Stimulated activated CD4-positive, alpha-beta T cell treated with anti-CD3 and anti-CD28 coated beads, Interleukin-4, amount 100 ng/mL, for 4 hours (primary cell): Measurements from ENCODE around the gene TIMD4.
"Not testable (repeated sequence)": the region's sequence is repeated elsewhere in the genome, so short reads cannot be mapped to it uniquely, and the experiment has no call there.

Experiments
- DNase-seq, 2 experiments: peaks; one replicate each; pipeline ENCODE4 v3.0.0-alpha.2; 2020

TIMD4 gene

DNA sequence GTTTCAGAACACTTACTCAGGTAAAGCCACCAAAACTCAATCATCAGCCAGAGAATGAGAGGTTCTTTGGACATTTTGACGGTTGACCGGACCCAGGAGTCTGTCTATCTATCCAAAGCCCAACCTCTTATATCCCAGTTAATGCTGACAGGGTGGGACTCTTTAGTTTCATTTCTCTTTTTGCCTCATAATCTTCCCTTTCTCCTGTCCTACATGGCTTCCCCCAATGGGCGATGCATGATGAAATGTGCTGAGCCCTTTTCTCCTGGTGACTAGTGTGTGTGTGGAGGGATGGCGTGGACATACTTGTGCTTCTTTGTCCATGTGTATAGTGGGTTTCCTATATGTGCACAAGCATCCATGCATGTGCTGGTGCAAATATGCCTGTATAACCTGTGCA, at the start of gene TIMD4:
TSS of gene TIMD4 (minus strand) at position 102 of the 400 bp plus-strand sequence. CDS start at position 74, 28 bp downstream.
- no peak for DNase-seq

DNA sequence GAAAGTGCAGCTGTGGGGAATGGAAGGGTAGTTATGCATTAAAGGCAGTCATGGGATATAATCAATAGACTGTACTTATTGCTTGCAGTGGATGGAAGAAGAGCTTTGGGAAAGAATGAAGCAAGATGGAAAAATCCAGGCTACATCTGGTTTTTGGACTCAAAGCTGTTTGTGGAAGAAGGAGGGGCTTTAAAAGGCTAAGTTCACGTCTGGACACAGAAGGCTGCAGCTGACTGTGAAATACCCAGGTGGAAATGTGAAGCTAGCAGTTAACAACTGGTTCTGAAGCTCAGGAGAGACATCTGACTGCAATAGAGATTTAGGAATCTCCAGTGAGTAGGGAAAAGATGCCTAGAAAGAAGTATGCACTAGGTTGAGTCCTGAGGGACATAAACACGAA, 43.2 kb upstream of the TIMD4 start:
- no peak for DNase-seq

DNA sequence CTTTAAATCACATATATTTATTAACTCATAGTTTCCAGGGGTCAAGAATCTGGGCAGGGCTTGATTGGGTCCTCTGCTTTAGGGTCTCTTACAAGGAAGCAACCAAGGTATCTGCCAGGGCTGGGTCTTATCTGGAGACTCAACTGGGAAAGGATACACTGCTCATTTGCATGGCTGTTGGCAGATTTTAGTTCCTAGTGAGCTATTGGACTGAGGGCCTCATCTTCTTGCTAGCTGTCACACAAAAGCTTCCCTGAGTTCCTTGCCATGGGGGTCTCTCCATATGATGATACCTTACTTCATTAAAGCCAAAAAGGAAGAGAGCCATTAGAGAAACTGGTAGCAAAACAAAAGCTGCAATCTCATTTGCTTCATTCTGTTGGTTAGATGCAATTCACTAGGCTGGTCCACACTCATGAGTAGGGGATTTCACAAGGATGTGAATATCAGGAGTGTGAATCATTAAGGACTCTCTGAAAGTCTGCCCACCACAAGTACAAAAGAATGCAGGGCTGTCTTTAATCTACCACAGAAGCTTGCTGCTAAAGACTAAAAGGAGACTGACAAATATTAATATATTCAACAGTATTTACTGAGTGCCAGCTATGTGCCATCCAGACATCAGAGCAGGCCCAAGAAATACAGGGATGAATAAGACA, 42.0 kb upstream of the TIMD4 start:
- DNase-seq = no peak

DNA sequence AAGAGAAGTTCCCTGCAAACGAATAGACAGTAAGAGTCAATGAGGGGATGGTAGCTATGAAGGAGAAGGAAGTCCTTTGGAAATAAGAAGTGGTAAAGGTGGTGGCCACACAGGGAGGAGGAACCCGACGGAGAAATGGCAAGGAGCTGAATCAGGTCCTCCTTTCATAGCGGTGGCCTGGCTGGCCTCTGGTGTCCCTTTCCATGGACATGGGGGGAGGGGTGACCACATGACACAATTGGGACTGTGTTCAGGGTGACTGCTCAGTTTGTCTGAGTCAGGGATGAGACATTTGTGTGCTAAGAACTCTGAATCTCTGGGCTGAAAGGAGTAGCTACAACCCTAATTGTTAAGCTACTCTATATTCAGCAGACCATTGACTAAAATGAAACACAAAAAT, 28.7 kb upstream of the TIMD4 start:
- no peak for DNase-seq

DNA sequence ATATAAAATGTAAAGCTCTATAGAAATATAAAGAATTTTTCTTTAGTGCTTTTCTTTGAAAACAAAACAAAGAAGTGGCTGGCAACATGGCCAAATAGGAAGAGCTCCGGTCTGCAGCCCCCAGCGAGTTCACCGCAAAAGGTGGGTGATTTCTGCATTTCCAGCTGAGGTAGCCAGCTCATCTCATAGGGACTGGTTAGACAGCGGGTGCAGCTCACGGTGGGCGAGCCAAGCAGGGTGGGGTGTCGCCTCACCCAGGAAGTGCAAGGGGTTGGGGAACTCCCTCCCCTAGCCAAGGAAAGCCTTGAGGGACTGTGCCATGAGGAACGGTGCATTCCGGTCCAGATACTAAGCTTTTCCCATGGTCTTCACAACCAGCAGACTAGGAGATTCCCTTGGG, 21.0 kb upstream of the TIMD4 start:
- DNase-seq = no peak

DNA sequence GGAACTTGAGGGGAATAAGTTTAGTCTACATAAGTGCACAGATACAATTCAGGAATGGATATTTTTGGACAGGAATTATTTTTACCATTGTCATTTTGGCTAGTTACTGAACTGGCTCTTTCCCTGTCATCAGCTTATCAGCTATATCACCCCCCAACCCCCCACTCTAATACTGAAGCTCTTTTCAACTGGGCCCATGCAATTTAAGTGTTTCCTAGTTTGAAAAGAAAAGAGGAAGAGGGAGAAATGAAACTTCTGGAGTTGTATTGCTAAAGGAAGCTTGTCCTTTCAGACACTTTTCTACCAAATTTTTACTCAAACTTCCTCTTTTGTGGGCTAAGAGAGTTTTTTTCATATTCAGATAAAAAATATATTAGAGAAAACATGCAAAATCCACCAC, 18.5 kb upstream of the TIMD4 start:
- DNase-seq = no peak

DNA sequence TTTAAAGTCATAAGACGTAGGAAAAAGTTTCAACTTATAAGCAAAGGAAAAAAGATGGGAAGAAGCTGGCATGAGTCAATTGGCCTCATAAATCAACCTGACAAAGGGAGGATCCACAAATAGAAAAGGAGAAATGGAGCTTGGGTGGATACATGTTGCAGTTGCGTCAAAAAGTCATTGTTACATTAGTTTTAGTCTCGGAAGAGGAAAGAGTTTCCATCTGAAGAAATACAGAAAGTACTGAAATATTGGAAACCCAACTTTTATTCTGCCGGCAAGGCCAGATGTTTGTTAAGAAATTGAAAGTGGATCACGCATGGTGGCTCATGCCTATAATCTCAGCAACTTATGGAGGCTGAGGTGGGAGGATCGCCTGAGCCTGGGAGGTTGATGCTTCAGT, 11.3 kb upstream of the TIMD4 start:
- DNase-seq = no peak

DNA sequence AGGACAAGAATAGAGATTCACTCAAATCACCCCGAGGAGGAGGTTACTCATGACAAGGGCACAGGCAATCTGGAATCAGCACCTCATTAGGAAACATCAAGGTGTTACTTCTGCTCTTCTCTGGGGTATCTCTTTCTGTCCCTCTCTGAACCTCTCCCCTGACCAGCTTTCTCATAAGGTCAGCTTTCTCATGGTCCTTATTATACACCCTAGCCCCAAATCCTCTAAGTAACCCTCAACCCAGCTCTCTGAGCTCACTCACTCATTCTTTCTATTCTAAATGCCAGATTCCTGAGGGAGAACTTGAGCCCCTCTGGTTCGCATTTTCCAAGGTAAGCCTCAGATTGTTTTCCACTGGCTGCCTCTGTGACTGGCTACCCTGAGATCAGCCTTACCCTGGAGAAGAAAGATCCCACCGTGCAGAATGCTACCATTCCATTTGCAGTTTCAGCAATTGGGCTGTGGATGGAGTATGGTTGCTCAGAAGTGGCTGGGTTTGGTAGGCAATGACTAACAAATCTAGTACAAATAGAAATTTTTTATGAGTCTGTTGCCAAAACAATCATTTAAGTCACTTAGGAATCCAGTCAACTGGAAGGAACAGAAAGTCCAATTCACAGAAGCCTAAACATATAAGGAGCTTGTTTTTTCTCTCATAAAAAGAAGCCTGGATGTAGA, 9.0 kb upstream of the TIMD4 start:
- no peak for DNase-seq

DNA sequence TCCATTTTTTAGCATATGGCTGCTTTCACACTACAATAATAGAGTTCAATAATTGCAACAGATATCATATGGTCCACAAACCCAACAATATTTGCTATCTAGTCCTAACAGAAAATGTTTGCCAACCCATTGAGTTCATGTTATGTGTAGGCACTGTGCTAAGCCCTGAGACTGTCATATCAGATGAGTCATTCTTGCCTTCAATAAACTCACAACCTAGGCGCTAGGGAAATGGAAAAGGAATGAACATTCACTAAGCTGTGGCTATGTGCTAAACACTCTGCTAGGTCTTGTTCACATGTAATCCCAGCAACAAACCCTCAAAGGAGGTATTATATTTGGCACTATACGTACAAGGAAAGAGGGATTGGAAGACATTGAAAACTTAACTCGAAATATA, 8.4 kb upstream of the TIMD4 start:
- no peak for DNase-seq

DNA sequence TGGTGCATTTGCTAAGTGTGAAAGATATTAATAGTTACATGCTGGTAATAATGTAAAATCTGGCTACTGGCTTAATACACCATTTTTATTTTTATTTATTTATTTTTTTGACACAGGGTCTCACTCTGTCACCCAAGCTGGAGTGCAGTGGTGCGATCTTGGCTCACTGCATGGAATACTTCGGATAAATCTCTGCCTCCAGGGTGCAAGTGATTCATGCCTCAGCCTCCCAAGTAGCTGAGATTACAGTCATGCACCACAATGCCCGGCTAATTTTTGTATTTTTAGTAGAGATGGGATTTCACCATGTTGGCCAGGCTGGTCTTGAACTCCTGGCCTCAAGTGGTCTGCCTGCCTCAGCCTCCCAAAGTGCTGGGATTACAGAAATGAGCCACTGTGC, 4.4 kb upstream of the TIMD4 start:
- not testable (repeated sequence) for DNase-seq

DNA sequence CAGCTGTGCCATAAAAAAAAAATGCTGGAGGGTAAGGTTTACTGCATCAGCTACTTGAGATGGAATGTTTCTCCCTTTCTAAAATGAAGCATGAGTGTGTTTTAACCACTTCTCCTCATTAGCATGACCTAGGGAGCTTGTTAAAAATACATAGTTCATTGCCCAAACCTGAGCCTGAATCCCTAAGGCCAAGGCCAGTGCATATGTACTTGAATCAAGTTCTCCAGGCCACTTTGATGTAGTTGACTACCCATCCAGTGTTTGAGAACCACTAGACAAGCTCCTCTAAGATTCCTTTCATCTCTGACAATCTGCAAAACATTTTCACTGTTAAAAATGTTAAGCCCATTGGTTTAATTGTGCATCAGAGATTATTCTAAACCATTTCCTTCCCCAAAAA, 6.7 kb downstream of the TIMD4 start:
- DNase-seq = no peak

DNA sequence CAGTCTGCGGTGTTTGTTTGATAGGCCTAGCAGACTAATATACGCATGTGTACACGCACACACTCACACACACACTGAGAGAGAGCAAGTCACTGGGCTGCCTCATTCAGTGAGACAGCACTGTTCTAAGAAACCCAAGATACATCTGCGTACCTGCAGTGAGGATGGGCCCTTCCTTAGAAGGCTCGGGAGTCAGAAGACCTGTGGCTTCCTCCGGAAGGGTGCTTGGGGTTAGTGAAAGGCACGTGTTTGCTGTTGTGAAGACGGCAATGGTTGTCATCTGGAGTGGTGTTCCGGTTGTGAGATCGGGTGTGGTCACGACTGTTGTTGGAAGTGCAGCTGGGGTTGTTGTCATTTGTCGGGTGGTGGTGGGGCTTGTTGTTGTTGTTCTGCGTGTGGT, 11.7 kb downstream of the TIMD4 start:
- no peak for DNase-seq

DNA sequence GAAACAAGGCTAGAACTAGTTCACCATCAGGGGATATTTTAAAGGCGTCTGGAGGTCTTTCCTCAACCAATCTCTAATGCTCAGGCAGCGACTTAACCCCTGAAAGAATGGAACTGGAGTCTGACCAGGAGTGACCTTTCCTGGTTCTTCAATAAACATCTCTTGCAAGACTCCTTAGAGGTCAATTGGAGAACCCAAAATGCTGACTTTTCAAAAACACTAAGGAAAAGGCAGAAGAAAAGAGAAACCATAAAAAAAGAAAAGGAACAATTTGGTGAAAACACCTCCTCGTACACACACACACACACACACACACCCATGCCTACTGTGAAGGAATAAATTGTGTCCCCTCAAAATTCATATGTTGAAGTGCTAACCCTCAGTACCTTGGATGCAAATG, 12.3 kb downstream of the TIMD4 start:
- DNase-seq = no peak

DNA sequence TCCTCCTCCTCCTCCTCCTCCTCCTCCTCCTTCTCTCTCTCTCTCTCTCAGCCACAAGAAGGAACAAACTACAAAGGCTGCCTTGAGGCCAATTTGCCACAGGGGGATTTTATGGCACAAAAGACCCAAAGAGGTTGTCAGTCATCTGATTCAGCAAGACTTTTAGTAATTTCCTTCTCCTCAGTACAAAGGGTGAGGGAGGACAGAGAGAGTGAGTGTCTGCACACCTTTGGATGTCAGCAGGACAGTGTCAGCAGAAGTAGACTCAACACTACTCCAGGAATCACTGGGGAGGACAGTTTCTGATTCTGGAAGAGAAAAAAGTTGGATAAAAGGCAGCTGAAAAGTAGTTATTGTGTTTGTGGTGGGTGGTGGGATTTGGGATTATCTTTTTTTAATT, 13.6 kb downstream of the TIMD4 start:
- DNase-seq = no peak

DNA sequence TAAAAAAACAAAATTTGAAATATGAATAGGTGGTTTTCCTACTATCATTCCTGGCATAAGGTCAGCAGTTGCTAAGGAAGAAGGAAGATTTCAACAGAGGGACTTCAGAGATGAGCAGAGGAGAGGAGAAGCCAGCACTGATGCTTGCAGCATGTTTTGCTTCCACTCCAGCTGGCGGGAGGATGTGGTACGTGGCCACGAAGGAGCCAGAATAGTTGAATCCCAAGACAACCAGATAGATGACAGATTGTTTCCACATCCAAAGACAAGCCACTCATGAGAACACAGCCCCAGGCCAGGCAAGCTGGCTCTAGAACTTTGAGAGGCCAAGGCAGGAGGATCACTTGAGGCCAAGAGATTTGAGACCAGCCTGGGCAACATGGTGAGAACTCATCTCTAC, 15.1 kb downstream of the TIMD4 start:
- DNase-seq = no peak

DNA sequence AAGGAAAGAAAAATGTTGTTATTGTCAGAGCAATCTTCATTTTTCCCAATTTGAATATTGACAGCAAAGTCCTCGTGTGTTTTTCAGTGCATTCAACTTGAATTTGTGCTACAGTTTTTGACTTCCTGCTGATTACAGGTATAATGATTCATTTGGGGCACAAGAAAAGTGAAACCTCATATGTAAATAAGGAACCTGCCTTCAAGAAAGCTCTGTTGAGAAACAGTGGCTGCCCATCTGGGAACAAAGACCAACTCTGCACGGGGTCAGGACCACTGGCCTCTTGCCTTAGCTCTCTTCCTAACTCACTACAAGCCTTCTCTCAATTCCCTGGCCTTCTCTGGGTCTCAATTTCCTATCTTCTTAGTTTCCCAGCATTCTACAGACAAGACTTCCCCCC, 21.0 kb downstream of the TIMD4 start:
- DNase-seq = no peak

DNA sequence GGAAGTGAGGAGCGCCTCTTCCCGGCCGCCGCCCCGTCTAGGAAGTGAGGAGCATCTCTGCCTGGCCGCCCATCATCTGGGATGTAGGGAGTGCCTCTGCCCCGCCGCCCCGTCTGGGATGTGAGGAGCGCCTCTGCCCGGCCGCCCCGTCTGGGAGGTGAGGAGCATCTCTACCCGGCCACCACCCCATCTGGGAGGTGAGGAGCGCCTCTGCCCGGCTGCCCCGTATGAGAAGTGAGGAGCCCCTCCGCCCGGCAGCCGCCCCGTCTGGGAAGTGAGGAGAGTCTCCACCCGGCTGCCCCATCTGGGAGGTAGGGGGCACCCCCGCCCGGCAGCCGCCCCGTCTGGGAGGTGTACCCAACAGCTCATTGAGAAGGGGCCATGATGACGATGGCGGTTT, 22.6 kb downstream of the TIMD4 start:
- not testable (repeated sequence) for DNase-seq

DNA sequence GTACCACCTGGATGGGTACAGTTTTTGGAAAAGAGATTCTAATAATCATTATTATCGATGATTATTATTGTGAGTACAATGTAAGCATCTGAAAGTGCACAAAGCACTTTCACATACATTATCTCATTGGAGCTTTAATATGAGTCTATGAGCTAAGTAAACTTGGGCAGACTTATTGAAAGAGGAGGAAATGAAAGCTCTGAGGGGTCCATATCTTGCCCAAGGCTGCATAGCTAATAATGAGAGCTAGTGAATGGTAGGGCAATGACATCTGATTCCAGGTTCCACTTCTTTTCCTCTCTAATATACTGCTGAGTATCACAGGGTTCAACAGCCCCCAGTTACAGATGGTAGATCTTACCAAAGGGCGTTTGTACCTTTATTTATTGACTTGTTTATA, 26.1 kb downstream of the TIMD4 start:
- DNase-seq = no peak

DNA sequence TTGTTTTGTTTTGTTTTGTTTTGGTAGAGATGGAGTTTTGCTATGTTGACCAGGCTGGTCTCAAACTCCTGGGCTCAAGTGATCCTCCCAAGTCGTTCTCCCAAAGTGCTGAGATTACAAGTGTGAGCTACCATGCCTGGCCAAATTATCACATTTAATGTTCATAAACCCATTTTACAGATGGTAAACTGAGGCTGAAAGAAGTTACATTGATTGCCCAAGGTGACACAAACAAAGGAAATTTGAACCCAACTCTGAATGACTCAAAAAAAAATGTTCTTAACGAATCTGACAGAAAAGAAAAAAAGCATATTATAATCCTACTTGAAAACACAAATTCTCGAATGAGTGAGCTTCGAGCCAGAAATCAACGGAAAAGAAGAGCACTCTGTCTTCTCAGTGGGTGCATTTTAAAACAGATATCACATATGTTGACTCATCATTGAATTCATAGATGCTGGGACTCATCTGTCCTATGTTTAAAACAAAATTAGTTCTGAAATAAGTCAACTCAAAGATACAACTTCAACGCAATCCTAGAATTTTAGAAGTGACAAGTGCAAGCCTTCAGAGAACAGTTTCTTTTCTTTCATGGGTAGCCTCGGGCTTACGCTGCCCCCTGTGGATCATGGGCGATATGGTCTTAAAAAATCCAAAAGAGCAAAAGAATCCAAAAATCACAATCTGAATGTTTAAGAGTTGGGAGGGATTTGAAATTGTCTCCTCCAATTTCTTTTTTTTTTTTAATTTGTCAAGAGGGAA, 28.4 kb downstream of the TIMD4 start:
- peak; percentile 32 to 46 for DNase-seq

DNA sequence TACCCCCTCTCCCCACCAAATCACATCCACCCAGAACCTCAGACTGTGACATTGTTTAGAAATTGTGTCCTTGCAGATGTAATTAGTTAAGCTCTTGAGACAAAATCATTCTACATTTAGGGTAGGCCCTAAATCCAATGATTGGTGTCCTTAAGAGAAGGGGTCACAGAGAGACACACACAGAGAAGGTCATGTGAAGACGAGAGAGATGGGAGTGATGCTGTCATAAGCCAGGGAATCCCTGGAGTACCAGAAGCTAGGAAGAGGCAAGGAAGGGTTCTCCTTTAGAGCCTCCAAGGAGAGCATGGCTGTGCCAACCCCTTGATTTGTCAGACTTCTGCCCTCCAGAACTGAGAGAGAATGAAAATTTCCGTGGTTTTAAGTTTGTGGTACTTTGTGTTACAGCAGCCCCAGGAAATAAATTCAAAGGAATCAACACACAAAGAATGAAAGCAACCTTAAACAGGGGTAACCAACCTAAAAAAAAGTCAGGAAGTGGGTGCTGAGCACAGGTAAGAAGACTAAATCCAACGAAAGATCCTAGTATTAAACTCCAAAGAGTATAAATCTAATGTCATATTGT, 33.6 kb downstream of the TIMD4 start:
- no peak for DNase-seq

DNA sequence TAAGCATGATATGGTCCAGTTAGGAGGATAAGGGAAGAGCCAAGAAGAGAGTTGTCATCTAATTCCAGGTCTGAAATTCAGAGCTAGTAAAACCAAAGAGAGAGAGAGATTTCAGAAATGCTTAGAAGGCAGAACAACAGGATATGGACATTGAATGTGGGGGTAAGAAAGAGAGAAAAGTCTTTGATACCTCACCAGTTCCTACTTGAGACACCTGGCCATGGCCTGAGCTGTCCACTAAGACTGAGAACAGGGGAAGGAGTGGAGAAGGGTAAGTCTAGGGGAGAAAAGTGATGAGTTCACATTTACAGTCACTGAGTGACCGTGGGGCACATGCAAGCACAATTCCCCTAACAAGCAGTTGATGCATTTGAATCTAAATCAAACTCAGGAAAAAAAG, 35.5 kb downstream of the TIMD4 start:
- DNase-seq = no peak

DNA sequence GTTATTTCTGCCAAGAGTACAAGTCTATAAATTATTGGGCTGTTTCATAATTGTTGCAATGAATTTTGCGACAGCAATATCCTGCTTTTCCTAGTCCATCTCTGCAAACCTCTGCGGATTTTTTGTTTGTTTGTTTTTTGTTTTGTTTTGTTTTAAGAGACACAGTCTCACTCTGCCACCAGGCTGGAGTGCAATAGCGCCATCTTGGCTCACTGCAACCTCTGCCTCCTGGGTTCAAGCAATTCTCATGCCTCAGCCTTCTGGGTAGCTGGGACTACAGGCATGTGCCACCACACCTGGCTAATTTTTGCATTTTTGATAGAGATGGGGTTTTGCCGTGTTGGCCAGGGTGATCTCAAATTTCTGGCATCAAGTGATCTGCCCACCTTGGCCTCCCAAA, 37.3 kb downstream of the TIMD4 start:
- not testable (repeated sequence) for DNase-seq

DNA sequence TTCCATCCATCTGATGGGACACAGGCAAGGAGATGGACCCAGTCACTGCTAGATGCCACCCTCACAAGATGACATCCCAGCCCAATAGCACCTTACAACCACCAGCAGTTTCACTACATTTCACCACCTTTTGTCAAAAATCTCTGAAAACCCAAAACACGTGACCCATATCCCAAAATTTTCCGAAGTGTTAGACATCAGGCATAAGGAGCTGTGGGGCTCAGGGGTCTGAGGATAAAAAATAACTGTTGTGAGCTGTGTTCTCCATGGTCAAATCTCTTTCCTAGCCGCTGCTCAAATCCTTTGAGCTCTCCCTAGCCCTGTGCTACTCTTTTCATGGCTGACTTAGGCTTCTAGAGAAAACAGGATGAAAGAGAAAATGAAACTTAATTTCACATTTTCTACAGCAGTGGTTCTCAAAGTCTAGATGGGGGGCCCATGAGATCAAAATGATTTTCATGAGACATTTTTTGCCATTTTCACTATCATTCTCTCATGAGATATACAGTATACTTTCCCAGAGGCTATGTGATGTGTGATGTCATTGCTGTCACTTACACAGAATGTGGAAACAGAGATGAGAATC, 40.7 kb downstream of the TIMD4 start:
- DNase-seq = no peak
